Stimulated activated effector memory CD8-positive, alpha-beta T cell treated with anti-CD3 and anti-CD28 coated beads, Interleukin-12 subunit alpha, Interleukin-12 subunit beta, amount 100 ng/mL, for 72 hours (primary cell): ENCODE measurements around the gene TMEM108.

ENCODE experiments used
- ATAC-seq: fragments of 150-1000 bp; cut with Tn5 transposase; 2 replicates; pipeline ENCODE4 v1.10.0; 2021
- DNase-seq, 2 donors: peaks; one replicate each; pipeline ENCODE4 v3.0.0; 2021 to 2022; ENCODE audit warnings: low spot score in 2 of 2
- H3K27ac Mint-ChIP-seq: one replicate; pipeline ENCODE4 v1.8.0; 2022; ENCODE audit warnings: mild to moderate bottlenecking, mixed read lengths
- H3K36me3 Mint-ChIP-seq: one replicate; pipeline ENCODE4 v1.8.0; 2022; ENCODE audit warnings: mild to moderate bottlenecking, mixed read lengths
- H3K4me1 Mint-ChIP-seq: one replicate; pipeline ENCODE4 v1.8.0; 2022; ENCODE audit warnings: mixed read lengths
- H3K4me3 Mint-ChIP-seq: one replicate; pipeline ENCODE4 v1.8.0; 2022; ENCODE audit warnings: mild to moderate bottlenecking, mixed read lengths
- H3K9me3 Mint-ChIP-seq: one replicate; pipeline ENCODE4 v1.8.0; 2022; ENCODE audit warnings: mixed read lengths

Gene TMEM108

GRCh38 chr3:133368371-133369067, 330.3 kb downstream of the TMEM108 start:
- no peak for ATAC-seq
- no peak for DNase-seq
- H3K4me3 Mint-ChIP-seq, result no peak overlapping the region
- H3K27ac Mint-ChIP-seq, result no peak overlapping the region
- no peaks in the 10 kb centered on the region for H3K4me1 Mint-ChIP-seq
- no peaks in the 10 kb centered on the region for H3K36me3 Mint-ChIP-seq
- H3K9me3 Mint-ChIP-seq, result no peaks in the 10 kb centered on the region

DNA sequence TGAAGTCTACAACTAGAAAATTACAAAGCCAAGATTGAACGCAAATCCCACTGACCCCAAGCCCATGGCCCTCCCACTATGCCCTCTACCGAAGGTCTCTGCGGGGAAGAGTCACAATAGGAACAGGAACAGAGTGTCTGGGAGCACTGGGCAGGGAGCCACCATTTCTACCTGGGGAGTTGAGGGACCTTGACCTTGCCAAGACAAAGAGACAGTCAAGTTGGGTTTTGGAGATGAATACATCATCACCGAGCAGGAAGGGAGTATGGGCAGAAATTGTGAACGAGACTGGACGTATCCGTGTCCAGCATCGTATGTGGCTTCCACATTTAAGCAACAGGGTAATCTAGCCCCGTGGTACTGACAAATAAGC, 330.9 kb downstream of the TMEM108 start:
- DNase-seq, result peak in 1 of 2 donors; percentile 28
- ATAC-seq, result no peak
- no peaks in the 10 kb centered on the region for H3K36me3 Mint-ChIP-seq
- H3K4me3 Mint-ChIP-seq, result no peak overlapping the region
- no peak overlapping the region for H3K27ac Mint-ChIP-seq
- no peaks in the 10 kb centered on the region for H3K9me3 Mint-ChIP-seq
- no peaks in the 10 kb centered on the region for H3K4me1 Mint-ChIP-seq

- DNase-seq, result peak in 1 of 2 donors; percentile 18
- no peak overlapping the region for H3K4me3 Mint-ChIP-seq
These were observed 333.0 kb downstream of the TMEM108 start for GRCh38 chr3:133371181-133371580.

GRCh38 chr3:133371676-133372075, 333.5 kb downstream of the TMEM108 start:
- ATAC-seq, result no peak
- Mint-ChIP-seq H3K4me3 (no peak overlapping the region), H3K9me3 (no peaks in the 10 kb centered on the region), H3K36me3 (no peaks in the 10 kb centered on the region), H3K4me1 (no peaks in the 10 kb centered on the region), H3K27ac (no peak overlapping the region)
- DNase-seq, result no peak

More at GRCh38 chr3:133371181-133371580, 333.0 kb downstream of the TMEM108 start:
- no peaks in the 10 kb centered on the region for H3K9me3 Mint-ChIP-seq
- H3K27ac Mint-ChIP-seq, result no peak overlapping the region
- H3K36me3 Mint-ChIP-seq, result no peaks in the 10 kb centered on the region
- no peaks in the 10 kb centered on the region for H3K4me1 Mint-ChIP-seq
- no peak for ATAC-seq

GRCh38 chr3:133374708-133375402, 336.7 kb downstream of the TMEM108 start:
- Mint-ChIP-seq H3K27ac (no peak overlapping the region), H3K4me1 (no peaks in the 10 kb centered on the region), H3K36me3 (no peaks in the 10 kb centered on the region), H3K4me3 (no peak overlapping the region), H3K9me3 (no peaks in the 10 kb centered on the region)
- DNase-seq (no peak), ATAC-seq (no peak)

DNA sequence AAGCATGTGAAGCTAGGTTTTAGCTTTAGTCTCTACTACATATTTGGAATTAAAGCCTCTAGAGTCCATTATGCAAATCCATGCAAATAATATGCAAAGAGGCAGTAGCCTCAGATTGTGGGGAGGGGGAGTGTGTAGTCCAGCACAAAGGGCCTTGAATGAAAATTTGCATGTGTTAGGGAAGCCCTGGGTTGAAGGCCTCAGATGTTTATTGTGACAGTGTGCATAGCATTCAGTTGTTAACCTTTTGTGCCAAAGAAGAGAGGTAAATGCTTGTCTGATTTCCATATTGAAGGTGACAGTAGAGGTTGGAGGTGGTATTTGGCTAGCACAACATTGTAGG, 337.2 kb downstream of the TMEM108 start:
- no peaks in the 10 kb centered on the region for H3K36me3 Mint-ChIP-seq
- DNase-seq (no peak), ATAC-seq (no peak)
- H3K4me3 Mint-ChIP-seq, result no peak overlapping the region
- H3K4me1 Mint-ChIP-seq, result no peaks in the 10 kb centered on the region
- H3K9me3 Mint-ChIP-seq, result no peaks in the 10 kb centered on the region
- no peak overlapping the region for H3K27ac Mint-ChIP-seq

DNA sequence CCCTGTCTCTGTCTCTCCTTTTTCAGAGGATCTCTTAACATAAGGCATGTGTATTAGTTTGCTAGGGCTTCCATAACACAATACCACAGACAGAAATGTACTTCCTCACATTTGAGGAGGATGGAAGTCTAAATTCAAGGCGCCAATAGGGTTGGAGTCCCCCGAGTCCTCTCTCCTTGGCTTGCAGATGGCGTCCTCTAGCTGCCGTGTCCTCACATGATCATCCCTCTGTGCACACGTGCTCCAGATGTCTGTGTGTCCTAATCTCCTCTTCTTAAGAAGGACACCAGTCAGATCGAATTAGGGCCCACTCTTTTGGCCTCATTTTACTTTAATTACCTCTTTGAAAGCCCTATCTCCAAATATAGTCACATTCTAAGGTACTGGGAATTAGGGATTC, 338.6 kb downstream of the TMEM108 start:
- Mint-ChIP-seq H3K36me3 (no peaks in the 10 kb centered on the region), H3K27ac (no peak overlapping the region), H3K9me3 (no peaks in the 10 kb centered on the region), H3K4me3 (no peak overlapping the region), H3K4me1 (no peaks in the 10 kb centered on the region)
- ATAC-seq (no peak), DNase-seq (no peak)

GRCh38 chr3:133377396-133377795, 339.2 kb downstream of the TMEM108 start:
- no peak overlapping the region for H3K4me3 Mint-ChIP-seq
- no peak for DNase-seq
- H3K9me3 Mint-ChIP-seq, result no peaks in the 10 kb centered on the region
- no peaks in the 10 kb centered on the region for H3K4me1 Mint-ChIP-seq
- no peaks in the 10 kb centered on the region for H3K36me3 Mint-ChIP-seq
- no peak overlapping the region for H3K27ac Mint-ChIP-seq
- ATAC-seq, result no peak

DNA sequence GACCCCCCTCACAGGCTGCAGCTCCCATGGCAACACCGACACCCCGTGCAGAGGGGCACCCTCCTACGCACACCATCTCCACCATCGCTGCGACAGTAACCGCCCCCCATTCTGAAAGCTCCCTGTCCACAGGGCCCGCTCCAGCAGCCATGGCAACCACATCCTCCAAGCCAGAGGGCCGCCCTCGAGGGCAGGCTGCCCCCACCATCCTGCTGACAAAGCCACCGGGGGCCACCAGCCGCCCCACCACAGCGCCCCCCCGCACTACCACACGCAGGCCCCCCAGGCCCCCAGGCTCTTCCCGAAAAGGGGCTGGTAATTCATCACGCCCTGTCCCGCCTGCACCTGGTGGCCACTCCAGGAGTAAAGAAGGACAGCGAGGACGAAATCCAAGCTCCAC, 341.7 kb downstream of the TMEM108 start:
- no peak overlapping the region for H3K27ac Mint-ChIP-seq
- no peak for ATAC-seq
- no peaks in the 10 kb centered on the region for H3K4me1 Mint-ChIP-seq
- H3K36me3 Mint-ChIP-seq, result no peaks in the 10 kb centered on the region
- DNase-seq, result no peak
- no peaks in the 10 kb centered on the region for H3K9me3 Mint-ChIP-seq
- no peak overlapping the region for H3K4me3 Mint-ChIP-seq

DNA sequence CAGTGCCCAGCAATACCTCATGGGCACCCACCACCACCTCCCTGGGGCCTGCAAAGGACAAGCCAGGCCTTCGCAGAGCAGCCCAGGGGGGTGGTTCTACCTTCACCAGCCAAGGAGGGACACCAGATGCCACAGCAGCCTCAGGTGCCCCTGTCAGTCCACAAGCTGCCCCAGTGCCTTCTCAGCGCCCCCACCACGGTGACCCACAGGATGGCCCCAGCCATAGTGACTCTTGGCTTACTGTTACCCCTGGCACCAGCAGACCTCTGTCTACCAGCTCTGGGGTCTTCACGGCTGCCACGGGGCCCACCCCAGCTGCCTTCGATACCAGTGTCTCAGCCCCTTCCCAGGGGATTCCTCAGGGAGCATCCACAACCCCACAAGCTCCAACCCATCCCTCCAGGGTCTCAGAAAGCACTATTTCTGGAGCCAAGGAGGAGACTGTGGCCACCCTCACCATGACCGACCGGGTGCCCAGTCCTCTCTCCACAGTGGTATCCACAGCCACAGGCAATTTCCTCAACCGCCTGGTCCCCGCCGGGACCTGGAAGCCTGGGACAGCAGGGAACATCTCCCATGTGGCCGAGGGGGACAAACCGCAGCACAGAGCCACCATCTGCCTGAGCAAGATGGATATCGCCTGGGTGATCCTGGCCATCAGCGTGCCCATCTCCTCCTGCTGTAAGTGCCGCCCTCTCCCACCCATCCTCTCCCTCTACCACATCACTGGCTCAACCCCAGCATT, 342.5 kb downstream of the TMEM108 start:
- H3K36me3 Mint-ChIP-seq, result no peaks in the 10 kb centered on the region
- ATAC-seq (no peak), DNase-seq (no peak)
- H3K4me1 Mint-ChIP-seq, result no peaks in the 10 kb centered on the region
- H3K27ac Mint-ChIP-seq, result no peak overlapping the region
- H3K4me3 Mint-ChIP-seq, result no peak overlapping the region
- no peaks in the 10 kb centered on the region for H3K9me3 Mint-ChIP-seq

DNA sequence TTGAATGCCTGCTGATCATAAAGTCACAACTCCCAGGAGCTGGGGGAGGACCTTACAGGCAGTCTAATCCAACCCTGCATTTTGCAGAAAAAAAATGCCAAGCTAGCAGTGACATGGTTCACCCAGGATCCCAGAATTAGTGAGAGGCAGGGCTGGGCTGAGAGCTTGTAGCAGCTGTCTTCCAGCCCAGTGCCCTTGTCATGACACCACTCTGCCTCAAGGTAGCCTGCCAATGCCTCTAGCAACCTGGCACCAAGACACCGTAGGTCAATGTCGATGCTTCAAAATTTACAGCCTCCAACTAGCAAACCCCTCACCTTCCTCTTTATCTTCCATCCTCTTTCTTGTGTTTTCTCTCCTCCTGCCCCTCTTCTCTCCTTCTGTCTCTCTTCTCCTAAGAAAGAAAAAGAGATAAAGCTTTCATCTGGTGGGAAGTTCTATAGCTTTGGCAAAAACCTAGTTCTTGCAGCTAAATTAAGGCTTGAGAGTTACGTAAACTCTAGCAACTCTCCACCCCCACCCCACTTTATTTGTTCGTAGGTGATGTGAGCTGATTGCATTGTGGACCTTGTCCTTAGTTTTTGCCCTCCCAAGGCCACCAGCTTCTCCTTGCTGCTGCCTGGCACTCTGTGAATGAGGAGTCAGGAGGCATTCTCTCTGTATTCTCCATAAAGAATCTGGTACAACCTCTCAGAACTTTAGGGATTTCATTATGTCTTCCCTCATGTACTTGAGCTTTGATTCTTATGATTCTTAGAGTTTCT, 343.3 kb downstream of the TMEM108 start:
- Mint-ChIP-seq H3K9me3 (no peaks in the 10 kb centered on the region), H3K4me1 (no peaks in the 10 kb centered on the region), H3K4me3 (no peak overlapping the region), H3K36me3 (no peaks in the 10 kb centered on the region), H3K27ac (no peak overlapping the region)
- DNase-seq, result no peak
- ATAC-seq, result no peak

GRCh38 chr3:133383175-133383574, 345.0 kb downstream of the TMEM108 start:
- H3K9me3 Mint-ChIP-seq, result no peaks in the 10 kb centered on the region
- H3K36me3 Mint-ChIP-seq, result no peaks in the 10 kb centered on the region
- no peak overlapping the region for H3K4me3 Mint-ChIP-seq
- DNase-seq (no peak), ATAC-seq (no peak)
- no peak overlapping the region for H3K27ac Mint-ChIP-seq
- no peaks in the 10 kb centered on the region for H3K4me1 Mint-ChIP-seq

DNA sequence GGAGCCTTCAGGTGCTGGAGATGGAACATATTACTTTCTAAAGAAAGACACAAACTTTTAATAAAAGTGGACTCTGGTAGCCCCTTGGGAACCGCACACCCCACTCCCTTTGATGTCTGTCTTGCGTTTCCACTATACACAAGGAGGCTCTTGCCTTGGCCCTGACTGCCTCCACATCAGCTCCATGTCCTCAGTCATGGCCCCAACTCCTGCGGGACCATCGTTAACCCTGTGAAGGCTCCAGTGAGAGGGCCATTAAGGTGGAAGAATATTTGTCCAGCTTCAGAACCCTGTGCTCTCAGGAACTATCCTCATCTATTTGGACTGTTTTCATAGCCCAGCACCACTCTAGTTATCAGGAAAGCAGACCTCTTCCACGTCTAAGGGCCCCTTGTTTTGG, 345.6 kb downstream of the TMEM108 start:
- Mint-ChIP-seq H3K4me3 (no peak overlapping the region), H3K9me3 (no peaks in the 10 kb centered on the region), H3K36me3 (no peaks in the 10 kb centered on the region), H3K4me1 (no peaks in the 10 kb centered on the region), H3K27ac (no peak overlapping the region)
- DNase-seq, result no peak
- no peak for ATAC-seq

GRCh38 chr3:133384331-133385027, 346.3 kb downstream of the TMEM108 start:
- Mint-ChIP-seq H3K27ac (no peak overlapping the region), H3K9me3 (no peaks in the 10 kb centered on the region), H3K4me1 (no peaks in the 10 kb centered on the region), H3K4me3 (no peak overlapping the region), H3K36me3 (no peaks in the 10 kb centered on the region)
- ATAC-seq (peak; percentile 29), DNase-seq (peak in 1 of 2 donors; percentile 53)

- no peak overlapping the region for H3K4me3 Mint-ChIP-seq
- H3K27ac Mint-ChIP-seq, result no peak overlapping the region
- H3K4me1 Mint-ChIP-seq, result no peaks in the 10 kb centered on the region
- ATAC-seq (no peak), DNase-seq (no peak)
- no peaks in the 10 kb centered on the region for H3K36me3 Mint-ChIP-seq
- no peaks in the 10 kb centered on the region for H3K9me3 Mint-ChIP-seq
These were observed 348.7 kb downstream of the TMEM108 start for GRCh38 chr3:133386876-133387275.
